ENCODE data around the gene ITPKA. TPM values are rescaled to one million over a fixed set of nuclear protein-coding genes. Genes with fewer than 3 reads are reported as not detected.
"Not testable (repeated sequence)": the region's sequence is repeated elsewhere in the genome, so short reads cannot be mapped to it uniquely, and the experiment has no call there.

ITPKA gene
- total RNA-seq, result 0.16 TPM

DNA sequence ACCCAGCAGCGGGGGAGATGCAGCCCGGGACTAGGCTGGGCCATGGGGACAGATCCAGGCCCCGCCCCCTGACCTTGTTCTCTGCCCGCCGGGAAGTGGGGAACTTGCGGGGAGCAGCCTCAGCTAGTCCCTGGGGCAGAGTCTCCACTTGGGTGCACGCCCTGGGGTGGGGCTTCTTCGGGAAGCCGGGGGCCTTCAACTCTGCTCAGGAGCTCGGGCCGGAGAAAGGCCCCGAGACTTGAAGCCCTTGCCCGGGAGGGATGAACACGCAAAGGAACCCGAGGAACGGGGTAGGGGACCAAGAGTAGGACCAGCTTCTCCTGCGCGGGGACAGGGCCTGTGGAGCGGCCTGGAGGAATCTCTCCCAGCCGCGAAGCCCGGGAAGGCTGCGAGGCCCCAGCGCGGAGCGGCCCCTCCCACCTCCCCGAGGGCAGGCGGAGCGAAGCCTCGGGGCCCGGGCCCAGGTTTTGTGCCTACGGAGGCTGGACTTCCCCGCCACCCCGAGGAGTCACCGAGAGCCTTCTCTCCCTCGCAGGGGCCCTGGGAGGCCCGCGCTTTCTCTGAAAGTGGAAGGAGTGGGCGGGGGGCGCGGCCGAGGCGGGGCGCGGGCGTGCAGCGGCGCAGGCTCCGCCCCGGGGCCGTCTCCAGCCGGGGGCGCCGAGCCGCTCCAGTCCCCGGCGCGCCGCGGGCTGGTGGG lies at the start of gene ITPKA:
TSS of gene ITPKA (plus strand) at position 670 of the 697 bp plus-strand sequence. CDS start 54 bp downstream, outside the sequence.
- peak; percentile 35 for ATAC-seq

DNA sequence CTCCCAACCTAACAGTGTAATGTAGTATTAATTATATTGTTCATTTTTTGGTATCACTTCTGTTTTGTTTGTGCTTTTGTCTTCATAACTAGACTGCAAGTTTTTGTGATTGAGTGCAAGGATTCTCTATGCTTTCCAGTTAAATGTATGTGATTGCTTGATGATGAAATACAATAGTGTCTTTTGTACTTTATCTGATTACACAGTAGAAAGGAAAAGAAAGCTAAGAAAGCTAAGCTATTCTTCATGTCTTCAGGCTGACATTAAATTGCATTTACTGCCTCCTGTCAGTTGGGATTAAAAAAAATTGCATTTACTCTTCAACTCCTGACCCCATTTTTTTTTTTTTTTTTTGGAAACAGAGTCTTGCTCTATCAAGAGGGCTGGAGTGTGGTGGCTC lies 48.3 kb upstream of the ITPKA start:
- no peak for ATAC-seq

DNA sequence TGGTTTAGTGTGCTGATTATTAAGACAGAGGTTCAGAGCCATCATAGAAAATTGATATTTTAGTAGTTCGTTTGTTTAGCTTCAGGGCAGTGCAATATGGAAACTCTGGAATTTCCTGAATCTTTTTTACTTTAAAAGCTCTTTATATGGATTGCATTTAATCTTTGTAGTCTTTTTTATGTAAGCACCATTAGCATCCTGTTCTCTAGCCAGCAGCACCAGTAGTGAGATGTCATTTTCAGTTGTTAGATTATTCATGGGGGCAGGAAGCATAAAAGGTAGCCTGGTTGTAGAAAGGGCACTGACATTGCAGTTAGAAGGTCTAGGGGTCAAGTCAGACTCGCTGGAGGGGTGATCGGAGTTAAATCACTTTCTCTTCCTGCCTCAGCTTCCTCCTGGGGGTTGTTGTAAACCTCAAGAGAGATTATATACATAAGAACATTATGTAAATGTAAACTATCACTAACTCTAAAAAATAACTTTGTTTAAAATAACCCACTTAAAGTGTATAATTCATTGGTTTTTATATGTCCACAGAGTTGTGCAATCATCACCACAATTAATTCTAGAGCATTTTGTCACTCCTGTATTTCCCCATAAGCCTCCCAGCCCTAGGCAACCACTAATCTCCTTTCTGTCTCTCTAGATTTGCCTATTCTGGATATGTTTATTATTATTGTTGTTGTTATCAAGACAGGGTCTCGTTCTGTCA lies 31.4 kb upstream of the ITPKA start:
- no peak for ATAC-seq

DNA sequence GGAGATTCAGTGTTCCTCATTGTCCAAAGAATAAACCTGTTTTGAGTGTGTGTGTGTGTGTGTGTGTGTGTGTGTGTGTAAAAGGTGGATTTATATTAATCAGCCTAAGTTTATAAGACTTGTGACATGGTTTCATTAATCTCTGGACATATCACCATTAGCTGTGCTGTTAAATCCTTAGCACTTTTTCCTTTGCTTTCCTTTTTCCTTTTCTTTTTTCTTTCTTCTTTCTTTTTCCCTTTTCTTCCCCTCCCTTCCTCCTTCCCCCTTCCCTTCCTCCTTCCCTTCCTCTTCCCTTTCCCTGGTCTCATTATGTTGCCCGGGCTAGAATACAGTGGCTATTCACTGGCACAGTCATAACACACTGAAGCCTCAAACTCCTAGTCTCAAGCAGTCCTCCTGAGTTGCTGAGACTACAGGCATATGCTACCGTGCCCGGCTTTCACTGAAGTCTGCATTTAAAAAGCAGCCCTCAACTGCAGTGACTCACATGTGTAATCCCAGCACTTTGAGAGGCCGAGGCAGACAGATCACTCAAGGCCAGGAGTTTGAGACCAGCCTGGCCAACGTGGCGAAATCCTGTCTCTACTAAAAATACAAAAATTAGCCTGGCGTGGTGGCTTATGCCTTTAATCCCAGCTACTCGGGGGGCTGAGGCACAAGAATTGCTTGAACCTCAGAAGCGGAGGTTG lies 28.6 kb upstream of the ITPKA start:
- no peak for ATAC-seq

DNA sequence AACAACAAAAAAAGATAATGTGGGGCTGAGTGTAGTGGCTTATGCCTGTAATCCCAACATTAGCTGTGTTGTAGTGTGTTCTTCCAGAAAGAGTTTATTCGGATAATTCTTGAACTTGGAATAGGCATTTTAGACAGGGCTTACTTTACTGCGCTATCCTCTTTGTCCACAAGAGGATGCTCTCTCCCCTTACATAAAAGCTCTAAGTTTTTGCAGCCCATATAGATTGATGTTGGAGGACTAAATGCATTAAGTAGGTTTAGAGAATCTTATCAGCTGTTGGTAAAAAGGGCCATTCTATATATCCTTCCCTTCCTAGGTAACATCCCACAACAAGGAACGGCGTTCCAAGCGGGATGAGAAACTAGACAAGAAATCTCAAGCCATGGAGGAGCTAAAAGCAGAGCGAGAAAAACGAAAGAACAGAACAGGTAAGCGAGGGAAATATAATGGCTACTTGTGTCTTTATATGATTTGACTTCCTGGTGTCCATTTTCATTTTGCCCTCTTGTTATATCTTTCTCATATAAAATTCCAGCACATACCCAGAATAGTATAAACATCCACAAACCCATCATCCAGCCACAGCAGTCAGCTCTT lies 27.8 kb upstream of the ITPKA start:
- peak; percentile 67 for ATAC-seq

DNA sequence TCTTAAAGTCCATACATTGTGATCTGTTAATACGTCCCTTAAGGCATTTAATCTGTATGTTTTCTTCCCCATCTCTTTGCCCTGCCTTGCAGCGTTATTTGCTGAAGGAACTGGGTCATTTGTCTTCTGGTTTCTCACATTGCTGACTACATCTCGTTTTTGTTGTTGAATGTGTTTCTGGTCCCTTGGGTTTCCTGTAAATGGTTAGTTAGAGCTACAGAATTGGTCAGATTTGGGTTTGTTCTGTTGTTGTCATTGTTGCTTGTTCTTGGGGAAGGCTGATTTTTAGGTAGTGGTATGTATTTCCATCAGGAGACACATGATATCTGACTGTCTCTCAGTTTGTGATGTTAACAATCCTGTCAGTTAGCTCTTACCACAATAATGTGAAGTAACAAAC lies 27.0 kb upstream of the ITPKA start:
- ATAC-seq, result no peak

DNA sequence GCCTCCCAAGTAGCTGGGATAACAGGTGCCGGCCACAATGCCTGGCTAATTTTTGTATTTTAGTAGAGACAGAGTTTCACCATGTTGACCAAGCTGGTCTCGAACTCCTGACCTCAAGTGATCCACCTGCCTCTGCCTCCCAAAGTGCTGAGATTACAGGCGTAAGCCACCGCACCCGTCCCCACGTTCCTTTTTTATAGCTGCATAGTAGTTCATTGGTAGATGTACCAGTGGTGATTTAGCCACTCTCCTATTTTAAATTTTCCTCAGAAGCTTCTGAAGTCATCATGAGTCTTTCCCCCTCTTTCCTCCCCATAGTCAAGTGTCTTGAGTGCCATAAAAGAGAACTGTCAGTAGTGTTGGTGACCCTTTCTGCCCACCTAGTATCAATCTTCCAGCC lies 24.0 kb upstream of the ITPKA start:
- not testable (repeated sequence) for ATAC-seq

DNA sequence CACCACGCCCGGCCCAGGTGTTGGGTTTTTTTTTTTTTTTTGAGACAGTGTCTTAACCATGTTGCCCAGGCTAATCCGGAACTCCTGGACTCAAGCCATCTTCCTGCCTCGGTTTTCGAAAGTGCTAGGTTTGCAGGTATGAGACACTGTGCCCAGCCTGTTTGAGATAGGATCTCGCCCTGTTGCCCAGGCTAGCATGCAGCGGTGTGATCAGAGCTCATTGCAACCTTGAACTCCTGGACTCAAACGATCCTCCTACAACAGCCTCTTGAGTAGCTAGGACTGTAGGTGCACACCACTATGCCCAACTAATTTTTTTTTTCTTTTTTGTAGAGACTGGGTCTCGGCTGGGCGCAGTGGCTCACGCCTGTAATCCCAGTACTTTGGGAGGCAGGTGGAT lies 20.3 kb upstream of the ITPKA start:
- no peak for ATAC-seq

DNA sequence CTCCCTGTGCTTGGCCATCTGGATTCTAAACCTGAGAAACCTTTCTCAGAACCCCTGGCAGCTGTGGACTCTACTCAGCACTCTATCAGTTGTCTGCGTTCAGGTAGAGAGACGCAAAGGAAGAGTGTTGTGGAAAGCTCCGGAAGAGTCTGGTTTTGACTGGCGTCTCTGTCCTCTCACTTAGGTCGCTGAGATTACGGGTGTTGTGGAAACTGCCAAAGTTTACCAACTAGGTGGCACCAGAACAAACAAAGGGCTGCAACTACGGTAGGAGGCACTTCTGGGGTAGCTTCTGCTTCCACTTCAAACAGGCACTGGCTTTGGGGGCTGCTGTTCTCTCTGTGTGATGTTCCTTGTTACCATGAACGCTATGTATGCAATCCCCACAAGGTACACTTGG lies 19.2 kb upstream of the ITPKA start:
- no peak for ATAC-seq

DNA sequence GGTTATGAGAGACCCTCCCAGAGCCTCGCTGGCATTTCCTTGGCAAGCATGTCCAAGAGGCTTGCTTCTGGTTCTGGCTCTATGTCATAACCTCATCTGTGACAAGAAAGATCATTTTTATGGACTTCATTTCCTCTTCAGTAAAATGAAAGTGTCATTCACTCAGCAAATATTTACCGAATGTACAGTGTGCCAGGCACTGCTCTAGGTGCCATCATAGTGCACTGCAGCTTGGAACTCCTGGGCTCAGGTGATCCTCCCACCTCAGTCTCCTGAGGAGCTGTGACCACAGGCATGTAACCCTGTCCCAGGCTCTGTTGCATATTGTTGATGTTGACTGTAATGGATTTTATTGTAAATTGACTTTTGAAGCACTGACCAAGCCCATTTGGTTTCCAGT lies 18.7 kb upstream of the ITPKA start:
- no peak for ATAC-seq

DNA sequence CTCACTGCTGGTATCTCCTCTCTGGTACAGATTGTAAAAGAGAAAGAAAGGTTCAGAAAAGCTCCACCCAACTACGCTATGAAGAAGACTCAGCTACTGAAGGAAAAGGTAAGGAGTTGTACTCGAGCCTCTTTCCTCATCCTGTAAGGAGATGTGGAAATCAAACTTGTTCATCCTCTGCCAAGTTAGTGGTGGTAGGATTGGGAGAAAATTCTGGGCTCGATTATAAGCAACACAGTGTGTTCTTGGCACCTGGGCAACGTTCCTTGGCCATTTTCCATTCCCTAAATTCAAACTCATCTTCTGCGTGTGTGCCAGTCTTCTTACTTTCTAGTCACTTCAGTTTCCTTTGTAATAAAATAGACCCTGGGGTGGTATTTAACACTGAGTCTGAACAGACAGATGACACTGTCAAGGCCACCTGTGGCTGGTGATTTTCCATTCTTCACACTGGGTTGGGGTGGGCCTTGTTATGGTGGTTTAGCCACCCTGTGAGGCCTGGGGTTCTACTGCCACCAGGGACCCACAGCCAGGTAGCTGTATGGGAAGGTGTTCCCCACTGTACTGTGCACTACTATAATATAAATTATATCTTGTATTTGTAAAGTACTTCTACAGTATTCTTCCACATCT lies 17.1 kb upstream of the ITPKA start:
- no peak for ATAC-seq

DNA sequence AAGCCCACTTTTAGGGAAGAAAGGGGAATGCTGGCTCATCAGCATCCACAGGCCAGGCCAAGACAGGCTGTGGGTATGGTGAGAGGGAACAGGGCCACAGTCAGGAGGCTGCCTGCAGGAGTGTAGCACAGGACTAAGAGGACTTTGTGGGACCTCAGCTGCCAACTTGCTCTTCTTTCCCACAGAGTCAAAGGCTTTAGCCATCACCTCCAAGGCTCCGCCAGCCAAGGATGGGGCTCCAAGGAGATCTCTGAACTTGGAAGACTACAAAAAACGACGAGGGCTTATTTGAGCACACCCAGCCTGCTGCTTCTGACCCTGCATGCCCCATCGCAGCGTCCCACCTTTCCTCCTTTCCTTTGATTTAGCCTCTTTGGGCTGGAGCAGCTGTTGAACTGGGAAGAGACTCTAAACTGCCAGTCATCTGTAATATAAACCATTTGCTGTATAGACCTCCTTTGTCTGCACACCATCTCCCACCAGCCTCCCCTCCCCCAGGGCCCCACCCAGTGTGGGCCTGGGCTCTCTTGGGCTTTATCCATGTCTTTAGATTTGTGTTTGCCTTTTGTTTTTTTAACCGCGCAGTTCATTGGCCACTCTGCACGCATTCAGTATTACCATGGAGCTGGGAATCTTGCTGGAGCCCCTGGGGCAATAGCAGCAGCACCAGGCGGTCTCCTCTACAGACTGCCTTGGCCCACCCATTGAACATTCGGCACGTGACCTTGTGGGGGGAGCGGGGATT lies 13.1 kb upstream of the ITPKA start:
- no peak for ATAC-seq

DNA sequence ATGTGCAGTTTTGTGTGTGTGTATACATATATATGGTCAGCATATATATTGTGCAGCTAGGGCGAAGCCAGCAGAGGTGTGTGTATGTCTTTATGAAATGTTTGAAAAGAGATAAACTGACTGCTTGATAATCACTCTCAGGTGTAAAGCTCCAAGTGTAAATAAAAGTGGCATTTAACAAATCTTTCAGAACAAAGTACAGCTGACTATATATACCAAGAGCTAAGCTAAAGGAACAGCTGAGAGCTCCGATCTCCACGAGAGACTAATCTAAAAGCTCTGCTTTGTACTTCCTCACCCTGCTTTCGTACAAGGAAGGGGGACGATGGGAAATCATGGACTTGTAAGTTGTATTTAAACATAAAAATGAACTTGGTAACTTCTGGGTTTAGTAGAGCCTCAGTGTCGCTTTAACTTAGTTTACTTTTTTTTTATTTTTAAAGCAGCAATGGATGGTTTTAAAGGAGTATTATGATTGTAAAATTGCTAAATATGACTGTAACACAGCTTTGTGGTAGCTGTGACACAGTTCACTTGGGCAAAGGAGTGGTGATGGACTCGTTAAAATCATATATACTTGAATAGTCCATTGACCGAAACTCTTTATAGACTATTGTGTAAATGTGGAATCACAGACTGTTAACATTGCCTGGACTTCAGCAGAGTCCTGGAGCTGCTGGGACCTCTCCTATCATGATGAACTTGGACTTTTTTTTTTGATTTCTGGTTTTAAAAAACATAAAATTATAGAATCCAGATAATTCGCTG lies 11.4 kb upstream of the ITPKA start:
- ATAC-seq, result no peak

DNA sequence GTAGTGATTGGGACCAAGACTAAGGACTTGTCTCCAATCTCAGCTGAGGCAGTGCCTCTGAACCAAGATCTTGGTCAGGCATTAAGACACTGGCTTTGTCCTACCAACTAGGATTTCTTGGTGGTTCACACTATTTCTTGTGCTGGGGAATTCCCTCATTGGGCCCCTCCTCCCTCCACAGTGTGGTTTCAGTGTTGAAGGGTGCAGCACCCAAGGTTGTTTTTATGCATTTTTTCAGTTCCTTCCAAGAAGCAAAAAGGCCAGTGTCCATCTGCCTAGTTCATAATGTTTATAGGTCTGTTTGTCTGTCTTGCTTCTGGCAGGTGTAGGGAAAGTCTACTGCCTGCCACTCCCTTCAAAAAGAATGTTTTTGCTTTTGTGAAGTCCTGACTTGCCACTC lies 10.6 kb upstream of the ITPKA start:
- ATAC-seq, result no peak

DNA sequence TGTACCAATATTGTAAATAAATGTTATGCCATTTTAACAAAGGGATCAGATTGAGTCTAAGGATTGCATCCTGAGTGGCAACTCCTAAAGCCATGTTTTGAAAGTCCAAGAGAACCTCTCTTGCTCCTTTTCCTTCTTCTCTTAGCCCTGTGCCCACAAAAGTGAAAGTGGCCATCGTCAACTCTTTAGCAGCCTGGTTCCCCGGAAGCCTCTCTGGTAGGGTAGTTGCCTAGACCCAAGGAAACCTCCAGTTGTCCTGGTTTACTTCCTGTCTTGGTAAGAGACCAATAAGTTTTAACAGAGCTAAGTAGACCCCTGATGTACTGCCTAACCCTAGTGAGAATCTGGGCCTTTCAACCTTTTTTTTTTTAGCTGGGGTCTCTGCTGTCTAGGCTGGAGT lies 10.2 kb upstream of the ITPKA start:
- ATAC-seq, result no peak

DNA sequence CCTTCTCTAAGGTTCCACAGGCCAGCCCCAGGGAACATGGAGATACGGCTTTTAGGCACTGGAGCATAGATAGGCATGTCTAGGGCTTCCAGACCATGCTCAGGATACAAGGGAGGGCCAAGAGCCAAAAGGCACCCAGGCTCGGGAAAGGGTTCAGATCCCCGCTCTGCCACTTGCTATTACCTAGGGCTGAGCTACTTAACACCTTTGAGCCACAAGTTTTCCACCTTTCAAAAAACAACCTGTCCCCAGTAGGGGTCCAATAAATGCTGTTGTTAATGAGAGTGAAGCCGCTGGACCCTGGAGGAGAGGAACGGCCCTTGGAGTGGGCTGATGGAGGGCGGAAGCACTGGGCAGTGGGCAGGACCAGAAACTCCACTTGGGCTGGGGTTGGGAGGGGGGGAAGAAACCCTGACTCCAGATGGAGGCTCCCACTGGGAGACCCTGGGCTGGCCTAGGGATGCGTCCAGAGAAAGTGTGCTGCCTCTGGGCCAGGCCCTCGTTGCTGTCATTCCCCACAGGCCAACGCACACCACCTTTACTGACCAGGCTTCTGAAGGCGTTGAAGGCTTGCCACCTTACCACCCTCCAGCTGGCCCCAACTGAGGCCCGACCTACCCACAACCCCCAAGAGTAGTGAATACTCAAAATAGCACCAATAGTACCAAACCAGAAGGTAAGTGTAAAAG lies 8.6 kb upstream of the ITPKA start:
- peak; percentile 10 for ATAC-seq

DNA sequence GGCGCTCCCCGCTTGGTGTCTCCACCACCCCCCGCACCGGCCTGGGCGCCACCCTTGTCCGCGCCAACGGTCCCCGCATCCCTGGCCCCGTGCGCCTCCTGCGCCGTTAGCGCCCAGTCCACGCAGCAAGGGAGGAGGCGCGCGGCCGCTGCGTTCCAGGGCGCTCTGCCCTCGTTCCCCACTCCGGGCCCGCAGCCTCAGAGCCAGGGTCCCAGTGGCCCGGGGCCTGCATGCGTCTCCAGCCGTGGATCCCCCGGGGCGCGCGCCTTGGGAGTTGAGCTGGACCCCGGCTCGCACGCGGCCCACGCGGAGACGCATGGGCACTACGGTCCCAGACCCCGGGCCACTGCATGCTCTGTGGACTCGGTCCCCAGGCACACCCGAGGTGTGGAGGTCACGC lies 7.4 kb upstream of the ITPKA start:
- no peak for ATAC-seq

DNA sequence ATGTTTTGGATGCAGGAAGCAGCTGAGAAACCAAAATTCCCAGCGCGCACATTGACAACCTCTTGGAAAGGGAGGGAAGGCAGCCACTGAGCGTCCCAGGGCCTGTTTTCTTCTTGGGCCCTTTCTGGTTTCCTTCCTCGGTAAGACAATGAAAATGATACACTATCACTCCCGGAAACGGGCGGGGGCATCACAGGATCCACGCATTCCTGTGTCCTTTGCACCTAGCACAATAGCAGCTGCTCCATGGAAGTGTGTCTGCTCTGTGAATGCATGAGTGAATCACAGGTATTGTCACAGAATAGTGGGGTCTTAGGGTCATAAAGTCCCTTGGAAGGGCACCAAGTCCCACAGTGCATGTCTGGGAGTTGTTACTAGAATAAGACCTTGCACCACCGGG lies 6.3 kb upstream of the ITPKA start:
- ATAC-seq, result no peak

DNA sequence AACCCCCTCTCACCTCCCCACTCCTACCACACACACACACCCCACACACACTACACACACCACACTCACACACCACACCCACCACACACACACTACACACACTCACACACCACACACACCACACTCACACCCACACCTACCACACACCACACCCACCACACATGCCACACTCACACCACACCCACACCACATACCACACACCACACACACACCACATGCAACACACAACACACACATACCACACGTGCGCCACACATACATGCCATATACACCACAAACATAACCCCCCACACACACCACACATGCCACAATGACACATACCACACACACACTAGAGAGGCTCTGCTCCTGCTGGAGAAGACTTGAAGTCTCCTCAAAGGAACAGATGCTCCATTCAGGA lies 5.9 kb upstream of the ITPKA start:
- peak; percentile 14 for ATAC-seq

DNA sequence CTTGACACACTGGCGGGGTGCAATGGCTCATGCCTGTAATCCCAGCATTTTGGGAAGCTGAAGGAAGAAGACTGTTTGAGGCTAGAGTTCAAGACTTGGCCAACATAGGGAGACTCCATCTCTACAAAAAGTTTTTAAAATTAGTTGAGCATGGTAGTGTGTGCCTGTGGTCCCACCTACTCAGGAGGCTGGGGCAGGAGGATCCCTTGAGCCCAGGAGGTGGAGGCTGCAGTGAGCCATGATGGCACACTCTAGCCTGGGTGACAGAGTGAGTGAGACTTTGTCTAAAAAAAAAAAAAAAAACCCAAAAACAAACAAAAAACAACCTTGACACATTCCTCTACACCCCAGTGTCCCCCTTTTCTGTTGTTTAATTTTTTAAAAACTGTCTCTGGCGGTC lies 4.0 kb upstream of the ITPKA start:
- no peak for ATAC-seq

DNA sequence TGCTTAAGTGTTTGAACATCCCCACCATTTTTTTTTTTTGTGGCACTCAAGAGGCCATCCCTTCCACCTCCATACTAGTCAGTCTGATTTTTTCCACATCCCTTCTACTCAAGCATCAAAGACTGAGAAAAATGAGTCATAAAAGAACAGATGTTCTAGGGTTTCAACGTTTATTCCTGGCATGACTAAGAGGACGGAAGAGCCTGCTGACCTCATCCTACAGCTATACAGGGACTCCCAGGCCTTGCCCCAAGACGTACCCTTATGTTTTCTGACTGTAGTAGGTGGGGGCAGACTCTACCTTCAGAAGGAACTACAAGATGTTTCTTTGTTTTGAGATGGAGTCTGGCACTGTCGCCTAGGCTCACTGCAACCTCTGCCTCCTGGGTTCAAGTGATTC lies 3.3 kb upstream of the ITPKA start:
- ATAC-seq, result peak; percentile 64
